SK-N-SH treated with all-trans-retinoic acid at 6 μM for 48 hours (cell line): ENCODE measurements around the gene SV2B.

Experiments used
- ATAC-seq: fragments of 200-7000 bp; cut with Tn5 transposase; 3 replicates; pipeline ENCODE4 v1.9.1; 2020; ENCODE audit warnings: mild to moderate bottlenecking, moderate library complexity
- ARNTL ChIP-seq: fragments of 450-650 bp; formaldehyde crosslinking; IDR thresholded peaks from 2 replicates; pipeline ENCODE4 v1.5.0; 2020; ENCODE audit warnings: low read depth, mild to moderate bottlenecking, moderate library complexity, borderline replicate concordance
- BACH2 ChIP-seq: fragments of 250-450 bp; sonication (Bioruptor Pico); IDR thresholded peaks from 2 replicates; pipeline ENCODE4 v1.9.0; 2021; ENCODE audit warnings: mild to moderate bottlenecking, borderline replicate concordance
- CSDC2 ChIP-seq: fragments of 250-450 bp; sonication (Bioruptor Pico); IDR thresholded peaks from 2 replicates; pipeline ENCODE4 v1.5.0; 2020; ENCODE audit warnings: mild to moderate bottlenecking, moderate library complexity
- ESRRG ChIP-seq: fragments of 250-450 bp; sonication (Bioruptor Pico); IDR thresholded peaks from 2 replicates; pipeline ENCODE4 v1.6.1; 2021; ENCODE audit warnings: mild to moderate bottlenecking
- GLIS3 ChIP-seq: fragments of 250-450 bp; sonication (Bioruptor Pico); IDR thresholded peaks from 2 replicates; pipeline ENCODE4 v1.5.0; 2020; ENCODE audit warnings: mild to moderate bottlenecking, moderate library complexity
- ISL1 ChIP-seq: fragments of 250-450 bp; sonication (Bioruptor Pico); IDR thresholded peaks from 2 replicates; pipeline ENCODE4 v2.1.2; 2022; ENCODE audit warnings: mild to moderate bottlenecking, moderate library complexity
- OSR1 ChIP-seq: fragments of 250-450 bp; sonication (Bioruptor Pico); IDR thresholded peaks from 2 replicates; pipeline ENCODE4 v1.8.0; 2022; ENCODE audit warnings: moderate library complexity, mild to moderate bottlenecking, inconsistent platforms
- POU6F1 ChIP-seq: fragments of 250-450 bp; sonication (Bioruptor Pico); IDR thresholded peaks from 2 replicates; pipeline ENCODE4 v1.8.0; 2021; ENCODE audit warnings: low read depth, mild to moderate bottlenecking, moderate library complexity, borderline replicate concordance
- PPARA ChIP-seq: fragments of 250-450 bp; sonication (Bioruptor Pico); IDR thresholded peaks from 2 replicates; pipeline ENCODE4 v1.5.0; 2020; ENCODE audit warnings: mild to moderate bottlenecking, borderline replicate concordance
- RARB ChIP-seq: fragments of 250-450 bp; sonication (Bioruptor Pico); IDR thresholded peaks from 2 replicates; pipeline ENCODE4 v1.8.0; 2021; ENCODE audit warnings: mild to moderate bottlenecking, moderate library complexity
- SNAI2 ChIP-seq: fragments of 250-450 bp; sonication (Bioruptor Pico); IDR thresholded peaks from 2 replicates; pipeline ENCODE4 v1.5.0; 2020; ENCODE audit warnings: mild to moderate bottlenecking, moderate library complexity
- TCF4 ChIP-seq: fragments of 250-450 bp; sonication (Bioruptor Pico); IDR thresholded peaks from 2 replicates; pipeline ENCODE4 v1.8.0; 2021; ENCODE audit warnings: mild to moderate bottlenecking, moderate library complexity, borderline replicate concordance
- TOX ChIP-seq: fragments of 250-450 bp; sonication (Bioruptor Pico); IDR thresholded peaks from 2 replicates; pipeline ENCODE4 v1.8.0; 2021; ENCODE audit warnings: mild to moderate bottlenecking, moderate library complexity, borderline replicate concordance
- ZC3H10 ChIP-seq: fragments of 250-450 bp; sonication (Bioruptor Pico); IDR thresholded peaks from 2 replicates; pipeline ENCODE4 v1.5.1; 2021; ENCODE audit warnings: mild to moderate bottlenecking, moderate library complexity
- ZFP3 ChIP-seq: fragments of 250-450 bp; sonication (Bioruptor Pico); IDR thresholded peaks from 2 replicates; pipeline ENCODE4 v1.5.0; 2020; ENCODE audit warnings: mild to moderate bottlenecking, moderate library complexity
- ZFP30 ChIP-seq: fragments of 450-650 bp; formaldehyde crosslinking; IDR thresholded peaks from 2 replicates; pipeline ENCODE4 v1.5.0; 2022; ENCODE audit warnings: mild to moderate bottlenecking, moderate library complexity
- ZNF70 ChIP-seq: fragments of 450-650 bp; formaldehyde crosslinking; IDR thresholded peaks from 2 replicates; pipeline ENCODE4 v1.5.0; 2020; ENCODE audit warnings: mild to moderate bottlenecking, moderate library complexity
- TF ChIP-seq, protein P1 (sequence below): fragments of 250-450 bp; sonication (Bioruptor Pico); IDR thresholded peaks from 2 replicates; pipeline ENCODE4 v1.8.0; 2020; ENCODE audit warnings: mild to moderate bottlenecking, moderate library complexity, borderline replicate concordance
- TF ChIP-seq, protein P2 (sequence below): fragments of 250-450 bp; sonication (Bioruptor Pico); IDR thresholded peaks from 2 replicates; pipeline ENCODE4 v1.5.1; 2021; ENCODE audit warnings: mild to moderate bottlenecking, moderate library complexity
- TF ChIP-seq, protein P3 (sequence below): fragments of 250-450 bp; sonication (Bioruptor Pico); IDR thresholded peaks from 2 replicates; pipeline ENCODE4 v1.5.1; 2020; ENCODE audit warnings: low read depth, mild to moderate bottlenecking, moderate library complexity
- TF ChIP-seq, protein P4 (sequence below): fragments of 250-450 bp; sonication (Bioruptor Pico); IDR thresholded peaks from 2 replicates; pipeline ENCODE4 v1.5.0; 2020; ENCODE audit warnings: mild to moderate bottlenecking, moderate library complexity

SV2B gene

GRCh38 chr15:91243826-91244225, 143.8 kb downstream of the SV2B start:
- ATAC-seq = no peak
- TF ChIP-seq ZC3H10 (CRISPR knock-in tag) (no peak), TOX (CRISPR knock-in tag) (no peak), ARNTL (CRISPR knock-in tag) (no peak), ZNF70 (CRISPR knock-in tag) (no peak), BACH2 (CRISPR knock-in tag) (no peak), ESRRG (no peak), TCF4 (CRISPR knock-in tag) (no peak), RARB (CRISPR knock-in tag) (no peak), ZFP3 (CRISPR knock-in tag) (no peak), ZFP30 (CRISPR knock-in tag) (no peak), POU6F1 (CRISPR knock-in tag) (no peak), CSDC2 (CRISPR knock-in tag) (no peak), OSR1 (CRISPR knock-in tag) (no peak), SNAI2 (no peak), PPARA (CRISPR knock-in tag) (no peak), ISL1 (CRISPR knock-in tag) (no peak)
- TF ChIP-seq, protein P1, sequence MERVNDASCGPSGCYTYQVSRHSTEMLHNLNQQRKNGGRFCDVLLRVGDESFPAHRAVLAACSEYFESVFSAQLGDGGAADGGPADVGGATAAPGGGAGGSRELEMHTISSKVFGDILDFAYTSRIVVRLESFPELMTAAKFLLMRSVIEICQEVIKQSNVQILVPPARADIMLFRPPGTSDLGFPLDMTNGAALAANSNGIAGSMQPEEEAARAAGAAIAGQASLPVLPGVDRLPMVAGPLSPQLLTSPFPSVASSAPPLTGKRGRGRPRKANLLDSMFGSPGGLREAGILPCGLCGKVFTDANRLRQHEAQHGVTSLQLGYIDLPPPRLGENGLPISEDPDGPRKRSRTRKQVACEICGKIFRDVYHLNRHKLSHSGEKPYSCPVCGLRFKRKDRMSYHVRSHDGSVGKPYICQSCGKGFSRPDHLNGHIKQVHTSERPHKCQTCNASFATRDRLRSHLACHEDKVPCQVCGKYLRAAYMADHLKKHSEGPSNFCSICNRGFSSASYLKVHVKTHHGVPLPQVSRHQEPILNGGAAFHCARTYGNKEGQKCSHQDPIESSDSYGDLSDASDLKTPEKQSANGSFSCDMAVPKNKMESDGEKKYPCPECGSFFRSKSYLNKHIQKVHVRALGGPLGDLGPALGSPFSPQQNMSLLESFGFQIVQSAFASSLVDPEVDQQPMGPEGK (CRISPR knock-in tag) = no peak
- TF ChIP-seq, protein P2, sequence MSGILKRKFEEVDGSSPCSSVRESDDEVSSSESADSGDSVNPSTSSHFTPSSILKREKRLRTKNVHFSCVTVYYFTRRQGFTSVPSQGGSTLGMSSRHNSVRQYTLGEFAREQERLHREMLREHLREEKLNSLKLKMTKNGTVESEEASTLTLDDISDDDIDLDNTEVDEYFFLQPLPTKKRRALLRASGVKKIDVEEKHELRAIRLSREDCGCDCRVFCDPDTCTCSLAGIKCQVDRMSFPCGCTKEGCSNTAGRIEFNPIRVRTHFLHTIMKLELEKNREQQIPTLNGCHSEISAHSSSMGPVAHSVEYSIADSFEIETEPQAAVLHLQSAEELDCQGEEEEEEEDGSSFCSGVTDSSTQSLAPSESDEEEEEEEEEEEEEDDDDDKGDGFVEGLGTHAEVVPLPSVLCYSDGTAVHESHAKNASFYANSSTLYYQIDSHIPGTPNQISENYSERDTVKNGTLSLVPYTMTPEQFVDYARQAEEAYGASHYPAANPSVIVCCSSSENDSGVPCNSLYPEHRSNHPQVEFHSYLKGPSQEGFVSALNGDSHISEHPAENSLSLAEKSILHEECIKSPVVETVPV (CRISPR knock-in tag) = no peak
- TF ChIP-seq, protein P3, sequence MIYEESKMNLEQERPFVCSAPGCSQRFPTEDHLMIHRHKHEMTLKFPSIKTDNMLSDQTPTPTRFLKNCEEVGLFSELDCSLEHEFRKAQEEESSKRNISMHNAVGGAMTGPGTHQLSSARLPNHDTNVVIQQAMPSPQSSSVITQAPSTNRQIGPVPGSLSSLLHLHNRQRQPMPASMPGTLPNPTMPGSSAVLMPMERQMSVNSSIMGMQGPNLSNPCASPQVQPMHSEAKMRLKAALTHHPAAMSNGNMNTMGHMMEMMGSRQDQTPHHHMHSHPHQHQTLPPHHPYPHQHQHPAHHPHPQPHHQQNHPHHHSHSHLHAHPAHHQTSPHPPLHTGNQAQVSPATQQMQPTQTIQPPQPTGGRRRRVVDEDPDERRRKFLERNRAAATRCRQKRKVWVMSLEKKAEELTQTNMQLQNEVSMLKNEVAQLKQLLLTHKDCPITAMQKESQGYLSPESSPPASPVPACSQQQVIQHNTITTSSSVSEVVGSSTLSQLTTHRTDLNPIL (CRISPR knock-in tag) = no peak

GRCh38 chr15:91244919-91245318, 144.9 kb downstream of the SV2B start:
- no peak for ATAC-seq
- TF ChIP-seq, protein P4, sequence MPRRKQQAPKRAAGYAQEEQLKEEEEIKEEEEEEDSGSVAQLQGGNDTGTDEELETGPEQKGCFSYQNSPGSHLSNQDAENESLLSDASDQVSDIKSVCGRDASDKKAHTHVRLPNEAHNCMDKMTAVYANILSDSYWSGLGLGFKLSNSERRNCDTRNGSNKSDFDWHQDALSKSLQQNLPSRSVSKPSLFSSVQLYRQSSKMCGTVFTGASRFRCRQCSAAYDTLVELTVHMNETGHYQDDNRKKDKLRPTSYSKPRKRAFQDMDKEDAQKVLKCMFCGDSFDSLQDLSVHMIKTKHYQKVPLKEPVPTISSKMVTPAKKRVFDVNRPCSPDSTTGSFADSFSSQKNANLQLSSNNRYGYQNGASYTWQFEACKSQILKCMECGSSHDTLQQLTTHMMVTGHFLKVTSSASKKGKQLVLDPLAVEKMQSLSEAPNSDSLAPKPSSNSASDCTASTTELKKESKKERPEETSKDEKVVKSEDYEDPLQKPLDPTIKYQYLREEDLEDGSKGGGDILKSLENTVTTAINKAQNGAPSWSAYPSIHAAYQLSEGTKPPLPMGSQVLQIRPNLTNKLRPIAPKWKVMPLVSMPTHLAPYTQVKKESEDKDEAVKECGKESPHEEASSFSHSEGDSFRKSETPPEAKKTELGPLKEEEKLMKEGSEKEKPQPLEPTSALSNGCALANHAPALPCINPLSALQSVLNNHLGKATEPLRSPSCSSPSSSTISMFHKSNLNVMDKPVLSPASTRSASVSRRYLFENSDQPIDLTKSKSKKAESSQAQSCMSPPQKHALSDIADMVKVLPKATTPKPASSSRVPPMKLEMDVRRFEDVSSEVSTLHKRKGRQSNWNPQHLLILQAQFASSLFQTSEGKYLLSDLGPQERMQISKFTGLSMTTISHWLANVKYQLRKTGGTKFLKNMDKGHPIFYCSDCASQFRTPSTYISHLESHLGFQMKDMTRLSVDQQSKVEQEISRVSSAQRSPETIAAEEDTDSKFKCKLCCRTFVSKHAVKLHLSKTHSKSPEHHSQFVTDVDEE = no peak
- TF ChIP-seq TCF4 (CRISPR knock-in tag) (no peak), GLIS3 (CRISPR knock-in tag) (no peak), ISL1 (CRISPR knock-in tag) (no peak), ESRRG (no peak), POU6F1 (CRISPR knock-in tag) (no peak), OSR1 (CRISPR knock-in tag) (no peak), BACH2 (CRISPR knock-in tag) (no peak), RARB (CRISPR knock-in tag) (no peak), ARNTL (CRISPR knock-in tag) (no peak)
- TF ChIP-seq, protein P2 (CRISPR knock-in tag) = no peak
- TF ChIP-seq, all 23 proteins: peak for 0
